Measurements from ENCODE around the gene NELL2. TPM values are rescaled to one million over a fixed set of nuclear protein-coding genes. Genes with fewer than 3 reads are reported as not detected.

Gene NELL2
- total and polyA plus RNA-seq, 9 of the 15 experiments (the other 6 are each of a cell fraction or from before 2014, with no cell fraction given), result 0.32 to 1.1 (median 0.53) TPM

DNA sequence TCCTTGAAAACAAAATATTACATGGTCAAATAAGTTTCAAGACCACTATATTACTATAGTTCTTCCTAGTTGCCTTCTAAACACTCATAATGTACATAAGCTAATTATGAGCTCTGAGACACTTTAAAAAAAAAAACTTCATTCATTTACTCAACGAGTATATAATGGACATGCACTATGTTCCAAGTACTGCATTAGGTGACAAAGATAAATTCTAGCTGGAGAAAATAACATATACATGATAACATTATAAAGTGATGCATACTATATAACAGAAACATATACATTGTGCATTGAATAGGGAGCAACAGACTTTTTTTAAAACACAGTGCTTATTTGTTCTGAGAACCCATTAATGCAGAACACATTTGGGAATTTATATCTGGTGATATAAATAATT, 202.3 kb downstream of the NELL2 start:
- FAIRE-seq (no peak), ATAC-seq (no peak), DNase-seq (ENCODE audit: extremely low read depth in 1 of 4, low spot score in 3 of 4) (no peak)
- H3K9ac ChIP-seq (ENCODE audit: insufficient read depth in 1 of 2, low read depth in 2 of 2, low read length in 2 of 2), result no peak overlapping the region
- no peak for TF ChIP-seq ZBTB33 (CRISPR knock-in tag; IDR thresholded peaks at IDR 0.05)
- no peaks in the 10 kb centered on the region for H3K36me3 ChIP-seq (ENCODE audit: control insufficient read depth, insufficient read depth, low read length)
- intact Hi-C loops (cut with micrococcal nuclease) (no loop called here), in situ Hi-C loops (cut with MboI) (no loop called here)
- H3K79me2 ChIP-seq (ENCODE audit: control insufficient read depth, insufficient read depth, low read length), result no peaks in the 10 kb centered on the region
- no peaks in the 10 kb centered on the region for H3K9me1 ChIP-seq (ENCODE audit: control insufficient read depth, insufficient read depth, low read length)
- no peaks in the 10 kb centered on the region for H3K4me1 ChIP-seq (replicated peaks in 1 of 2; ENCODE audit: control insufficient read depth in 2 of 2, insufficient read depth in 2 of 2, low read length in 2 of 2)
- POLR2A ChIA-PET, result no interaction called here
- 0% methylated on average over 1 of the region's 1 CpG for WGBS (ENCODE audit: insufficient coverage, low coverage, missing lambda C conversion rate)
- H2AFZ ChIP-seq (ENCODE audit: low read depth, low read length), result no peak overlapping the region
- H4K20me1 ChIP-seq (replicated peaks; ENCODE audit: control insufficient read depth, insufficient read depth, low read length), result no peaks in the 10 kb centered on the region
- no TSS peak for BruUV-seq (replicated peaks)
- no peaks in the 10 kb centered on the region for H3K9me3 ChIP-seq (replicated peaks; ENCODE audit: control insufficient read depth, insufficient read depth, low read depth, low read length)
- H3K4me3 ChIP-seq, result no peak overlapping the region
- no peaks in the 10 kb centered on the region for H3K27me3 ChIP-seq (ENCODE audit: control insufficient read depth in 2 of 2, insufficient read depth in 2 of 2, low read length in 2 of 2)
- H3K27ac ChIP-seq (ENCODE audit: extremely low read depth, low read depth, low read length), result no peak overlapping the region
- no peak overlapping the region for H3K4me2 ChIP-seq (ENCODE audit: insufficient read depth, low read length)
- CTCF ChIA-PET (ENCODE audit: low intra/inter-chr PET ratio), result no interaction called here

DNA sequence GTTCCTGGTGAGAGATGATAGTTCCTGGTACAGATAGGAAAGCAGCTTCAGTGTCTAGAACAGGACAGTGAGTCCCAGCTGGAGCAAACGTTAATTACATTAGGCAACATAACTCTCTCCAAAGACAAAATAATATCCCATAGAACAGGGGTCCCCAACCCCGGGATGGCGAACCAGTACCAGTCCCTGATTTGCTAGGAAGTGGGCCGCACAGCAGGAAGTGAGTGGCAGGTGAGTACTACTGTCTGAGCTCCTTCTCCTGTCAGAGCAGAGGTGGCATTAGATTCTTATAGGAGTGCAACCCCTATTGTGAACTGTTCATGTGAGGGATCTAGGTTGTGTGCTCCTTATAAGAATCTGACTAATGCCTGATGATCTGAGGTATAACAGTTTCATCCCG, 204.1 kb downstream of the NELL2 start:
- ATAC-seq, result no peak
- H3K4me3 ChIP-seq, result no peak overlapping the region
- no peaks in the 10 kb centered on the region for H3K4me1 ChIP-seq (replicated peaks in 1 of 2; ENCODE audit: control insufficient read depth in 2 of 2, insufficient read depth in 2 of 2, low read length in 2 of 2)
- no peaks in the 10 kb centered on the region for H3K27me3 ChIP-seq (ENCODE audit: control insufficient read depth in 2 of 2, insufficient read depth in 2 of 2, low read length in 2 of 2)
- H2AFZ ChIP-seq (ENCODE audit: low read depth, low read length), result no peak overlapping the region
- H3K9me1 ChIP-seq (ENCODE audit: control insufficient read depth, insufficient read depth, low read length), result no peaks in the 10 kb centered on the region
- intact Hi-C loops (cut with micrococcal nuclease) (no loop called here), in situ Hi-C loops (cut with MboI) (no loop called here)
- no peaks in the 10 kb centered on the region for H3K36me3 ChIP-seq (ENCODE audit: control insufficient read depth, insufficient read depth, low read length)
- 2% methylated on average over 5 of the region's 5 CpGs for WGBS (ENCODE audit: insufficient coverage, low coverage, missing lambda C conversion rate)
- no peaks in the 10 kb centered on the region for H4K20me1 ChIP-seq (replicated peaks; ENCODE audit: control insufficient read depth, insufficient read depth, low read length)
- H3K9me3 ChIP-seq (replicated peaks; ENCODE audit: control insufficient read depth, insufficient read depth, low read depth, low read length), result no peaks in the 10 kb centered on the region
- POLR2A ChIA-PET, result interaction anchor here (0.6 kb wide), 1 partner anchor 88 kb away, joined by 3 read pairs; no protein-coding TSS in a partner anchor
- H3K9ac ChIP-seq (ENCODE audit: insufficient read depth in 1 of 2, low read depth in 2 of 2, low read length in 2 of 2), result no peak overlapping the region
- no TSS peak for BruUV-seq (replicated peaks)
- DNase-seq (ENCODE audit: extremely low read depth in 1 of 4, low spot score in 3 of 4), result no peak
- H3K79me2 ChIP-seq (ENCODE audit: control insufficient read depth, insufficient read depth, low read length), result no peaks in the 10 kb centered on the region
- CTCF ChIA-PET (ENCODE audit: low intra/inter-chr PET ratio), result no interaction called here
- no peak for FAIRE-seq
- H3K4me2 ChIP-seq (ENCODE audit: insufficient read depth, low read length), result no peak overlapping the region
- no peak overlapping the region for H3K27ac ChIP-seq (ENCODE audit: extremely low read depth, low read depth, low read length)
- TF ChIP-seq KLF6 (CRISPR knock-in tag; IDR thresholded peaks at IDR 0.05; ENCODE audit: borderline replicate concordance), result no peak
- no peak for TF ChIP-seq POU5F1 (IDR thresholded peaks at IDR 0.05; ENCODE audit: borderline replicate concordance, low read depth, low read length, partially characterized antibody)
- no peak for TF ChIP-seq ARID3A (IDR thresholded peaks at IDR 0.05; ENCODE audit: borderline replicate concordance, low read depth, low read length)
- no peak for TF ChIP-seq ZNF23 (CRISPR knock-in tag; IDR thresholded peaks at IDR 0.05)
- no peak for TF ChIP-seq IRF1 (CRISPR knock-in tag; IDR thresholded peaks at IDR 0.05; ENCODE audit: borderline replicate concordance)
- no peak for TF ChIP-seq NR4A1 (CRISPR knock-in tag; IDR thresholded peaks at IDR 0.05)
- no peak for TF ChIP-seq NR4A1 (tag; IDR thresholded peaks at IDR 0.05)
- TF ChIP-seq CREB1 (IDR thresholded peaks at IDR 0.05), result no peak
- TF ChIP-seq CREB1 (CRISPR knock-in tag; IDR thresholded peaks at IDR 0.05), result no peak
- no peak for TF ChIP-seq HNRNPL (IDR thresholded peaks at IDR 0.05; ENCODE audit: low read depth, low read length)
- no peak for TF ChIP-seq SLC30A9 (CRISPR knock-in tag; IDR thresholded peaks at IDR 0.05)
- TF ChIP-seq ATF1 (CRISPR knock-in tag; IDR thresholded peaks at IDR 0.05), result no peak
- no peak for TF ChIP-seq ATF1 (tag; IDR thresholded peaks at IDR 0.05)

All from K562 (cell line).